GM13976 (cell line): ENCODE results near the gene CDC42EP2.

Source experiments
- DNase-seq: peaks from one replicate; pipeline ENCODE4 v3.0.0; 2012; ENCODE audit warnings: low spot score
- in situ Hi-C: fragments of 300-500 bp; cut with MboI; formaldehyde crosslinking; loops from one replicate; pipeline ENCODE4 v1.12.0; 2022; ENCODE audit warnings: low sequenced_read_pairs, mixed read lengths, inconsistent platforms; ENCODE audit not compliant: unreplicated experiment
- TF ChIP-seq, protein P1 (sequence below): IDR thresholded peaks from 2 replicates; pipeline ENCODE4 v1.5.1; 2012; ENCODE audit warnings: borderline replicate concordance, mild to moderate bottlenecking; ENCODE audit not compliant: insufficient read depth; ENCODE audit errors: extremely low read depth, missing control alignments, control extremely low read depth

Gene CDC42EP2

DNA sequence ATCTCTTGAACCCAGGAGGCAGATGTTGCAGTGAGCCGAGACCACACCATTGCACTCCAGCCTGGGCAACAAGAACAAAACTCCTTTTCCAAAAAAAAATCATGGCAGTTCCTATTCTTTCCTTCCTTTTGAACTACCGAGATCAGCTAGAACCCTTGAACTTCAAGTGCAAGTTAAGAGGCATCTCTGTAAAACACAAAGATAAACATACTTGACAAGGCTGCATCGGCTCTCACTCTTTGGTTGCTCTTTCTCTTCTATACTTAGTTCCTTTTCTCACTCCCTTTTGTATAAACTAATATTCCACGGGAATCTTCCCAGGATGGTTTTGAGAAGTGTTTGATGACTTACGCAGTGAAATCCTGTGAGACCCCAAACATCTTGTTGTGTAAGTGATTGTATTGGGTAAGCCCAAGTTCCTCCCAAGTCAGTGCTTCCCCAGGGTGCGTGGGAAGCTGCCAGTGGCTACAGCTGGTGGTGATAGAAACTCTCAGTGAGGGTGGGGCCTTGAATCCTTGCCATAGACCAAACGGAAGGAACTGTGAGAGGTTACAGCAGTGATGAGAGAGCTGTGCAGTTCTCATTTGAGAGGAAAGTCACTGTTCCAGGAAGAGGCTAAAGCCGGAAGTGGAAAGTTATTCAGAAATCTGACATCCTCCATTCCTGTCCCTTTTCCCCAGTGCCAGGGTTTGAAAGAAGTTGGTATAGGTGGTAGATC is 24.1 kb upstream of the CDC42EP2 start:
- TF ChIP-seq, protein P1, sequence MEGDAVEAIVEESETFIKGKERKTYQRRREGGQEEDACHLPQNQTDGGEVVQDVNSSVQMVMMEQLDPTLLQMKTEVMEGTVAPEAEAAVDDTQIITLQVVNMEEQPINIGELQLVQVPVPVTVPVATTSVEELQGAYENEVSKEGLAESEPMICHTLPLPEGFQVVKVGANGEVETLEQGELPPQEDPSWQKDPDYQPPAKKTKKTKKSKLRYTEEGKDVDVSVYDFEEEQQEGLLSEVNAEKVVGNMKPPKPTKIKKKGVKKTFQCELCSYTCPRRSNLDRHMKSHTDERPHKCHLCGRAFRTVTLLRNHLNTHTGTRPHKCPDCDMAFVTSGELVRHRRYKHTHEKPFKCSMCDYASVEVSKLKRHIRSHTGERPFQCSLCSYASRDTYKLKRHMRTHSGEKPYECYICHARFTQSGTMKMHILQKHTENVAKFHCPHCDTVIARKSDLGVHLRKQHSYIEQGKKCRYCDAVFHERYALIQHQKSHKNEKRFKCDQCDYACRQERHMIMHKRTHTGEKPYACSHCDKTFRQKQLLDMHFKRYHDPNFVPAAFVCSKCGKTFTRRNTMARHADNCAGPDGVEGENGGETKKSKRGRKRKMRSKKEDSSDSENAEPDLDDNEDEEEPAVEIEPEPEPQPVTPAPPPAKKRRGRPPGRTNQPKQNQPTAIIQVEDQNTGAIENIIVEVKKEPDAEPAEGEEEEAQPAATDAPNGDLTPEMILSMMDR = no peak
- DNase-seq = peak; percentile 64
- in situ Hi-C loops = no loop called here

DNA sequence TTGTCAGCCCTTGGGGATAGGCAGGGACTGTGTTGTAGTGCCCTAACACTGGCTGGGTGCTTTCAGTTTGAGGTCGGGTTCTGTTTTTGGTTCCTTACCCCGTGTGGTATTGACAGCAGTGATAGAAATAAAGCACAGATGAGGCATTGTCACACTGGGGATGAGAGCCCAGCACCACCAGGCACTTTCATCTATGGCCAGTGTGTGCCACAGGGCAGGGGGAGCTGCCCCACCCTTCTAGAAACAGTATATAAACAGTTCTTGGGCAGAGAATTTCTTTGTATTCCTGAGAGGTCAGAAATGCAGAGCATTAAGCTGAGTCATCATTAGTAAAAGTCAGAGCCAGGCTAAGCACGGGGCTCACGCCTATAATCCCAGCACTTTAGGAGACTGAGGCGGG is 23.1 kb upstream of the CDC42EP2 start:
- in situ Hi-C loops = no loop called here
- DNase-seq = no peak
- TF ChIP-seq, protein P1 = no peak

- DNase-seq = no peak
Observed at GRCh38 chr11:65292890-65293289, 21.8 kb upstream of the CDC42EP2 start.

DNA sequence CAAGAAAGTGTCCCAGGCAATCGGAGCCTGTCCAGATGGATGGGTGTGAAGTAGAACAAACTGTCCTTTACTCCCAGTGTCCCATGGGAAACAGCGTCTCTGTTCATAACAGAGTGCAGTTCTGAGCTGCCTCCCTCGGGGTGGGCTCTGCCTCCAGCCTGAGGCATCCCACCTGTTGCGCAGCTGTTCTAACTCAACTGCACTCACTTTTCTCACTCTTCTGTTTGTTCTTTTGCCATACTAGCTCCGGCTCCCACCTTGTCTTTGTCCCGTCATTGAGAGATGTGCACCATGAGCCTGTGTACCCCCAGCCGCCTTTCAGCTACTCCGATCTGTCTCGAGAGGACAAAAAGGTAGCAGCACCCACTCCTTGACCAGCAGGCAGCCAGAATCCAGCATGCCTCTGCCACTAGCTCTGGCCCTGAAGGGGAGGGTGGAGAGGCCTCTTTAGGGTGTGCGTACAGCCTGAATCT is 20.7 kb upstream of the CDC42EP2 start:
- in situ Hi-C loops = no loop called here
- TF ChIP-seq, protein P1 = no peak
- DNase-seq = no peak

More at GRCh38 chr11:65292890-65293289, 21.8 kb upstream of the CDC42EP2 start:
- in situ Hi-C loops = no loop called here
- TF ChIP-seq, protein P1 = no peak

DNA sequence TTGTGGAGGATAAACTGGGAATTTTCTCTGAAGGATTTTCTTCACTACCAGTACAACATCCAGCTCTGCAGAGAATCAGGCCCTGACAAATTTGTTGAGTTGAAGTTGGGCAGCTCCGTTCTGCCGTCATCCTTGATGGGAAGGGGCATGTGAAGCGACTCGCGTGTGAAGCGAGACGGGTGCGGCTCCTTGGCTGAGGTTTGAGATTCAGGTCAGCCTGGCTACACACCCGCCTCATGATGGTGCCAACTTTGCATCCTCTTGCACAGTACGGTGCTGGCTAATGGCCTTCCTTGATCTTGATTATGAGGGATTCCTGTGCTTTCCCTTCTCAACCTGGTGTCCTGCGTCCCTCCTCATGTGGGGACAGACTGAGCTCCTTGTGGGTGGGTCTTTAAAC is 19.7 kb upstream of the CDC42EP2 start:
- TF ChIP-seq, protein P1 = no peak

DNA sequence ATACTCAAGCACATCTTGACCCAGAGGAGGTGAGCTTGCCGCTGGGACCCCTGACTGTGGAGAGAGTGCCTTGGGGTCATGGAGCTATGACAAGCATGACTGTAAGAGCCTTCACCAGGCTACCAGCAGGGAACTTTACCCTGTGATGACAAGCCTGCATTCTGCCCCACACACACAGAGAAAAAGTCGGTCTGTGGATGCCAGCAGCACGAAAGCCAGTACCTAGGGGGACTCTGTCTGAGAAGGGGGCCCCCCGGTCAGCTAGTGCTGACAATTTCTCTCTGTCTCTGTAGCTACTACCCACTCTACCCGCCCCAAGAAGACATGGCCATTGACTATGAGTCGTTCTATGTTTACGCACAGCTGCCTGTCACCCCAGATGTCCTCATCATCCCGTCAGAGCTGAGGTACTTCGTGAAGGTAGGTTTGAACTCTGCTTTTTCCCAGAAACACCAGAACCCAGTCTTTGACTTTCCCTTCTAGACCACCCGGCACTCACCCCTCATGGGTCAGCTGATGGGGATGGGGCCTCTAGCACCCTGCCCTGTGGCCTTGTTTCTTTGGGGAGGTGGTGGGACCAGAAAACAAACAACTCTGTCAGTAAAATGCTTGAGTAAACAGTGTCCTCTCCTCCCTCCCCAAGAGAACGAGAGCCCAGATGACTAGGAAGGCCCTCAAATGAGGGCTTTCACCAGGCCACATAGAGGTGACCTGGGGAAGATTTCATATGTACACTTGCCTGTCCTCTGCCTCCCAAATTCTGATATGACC is 18.9 kb upstream of the CDC42EP2 start:
- no peak for DNase-seq
- TF ChIP-seq, protein P1 = no peak
- in situ Hi-C loops = no loop called here

More for the DNA sequence above, 19.7 kb upstream of the CDC42EP2 start:
- DNase-seq = no peak
- in situ Hi-C loops = no loop called here
